PFSK-1 (cell line): ENCODE data around the gene NECAB3.

Experiments used
- FOXP2 ChIP-seq: optimal IDR thresholded peaks from 2 replicates; pipeline ENCODE3; 2011; ENCODE audit warnings: borderline replicate concordance, control low read depth, inconsistent platforms; ENCODE audit not compliant: insufficient read depth; ENCODE audit errors: extremely low read length, extremely low read depth
- POLR2AphosphoS5 ChIP-seq: IDR thresholded peaks from 2 replicates; pipeline ENCODE4 v1.6.1; 2012; ENCODE audit warnings: low read depth, mild to moderate bottlenecking, control low read depth, low read length, moderate library complexity
- SIN3A ChIP-seq: IDR thresholded peaks from 2 replicates; pipeline ENCODE4 v1.6.1; 2012; ENCODE audit warnings: mild to moderate bottlenecking, low read length, moderate library complexity, borderline replicate concordance; ENCODE audit not compliant: insufficient read depth
- TAF1 ChIP-seq: IDR thresholded peaks from 2 replicates; pipeline ENCODE4 v1.6.1; 2012; ENCODE audit warnings: low read length, control low read depth, borderline replicate concordance; ENCODE audit not compliant: insufficient read depth
- TF ChIP-seq, protein P1 (sequence below), 2 experiments: IDR thresholded peaks; 2 replicates each; pipeline versions ENCODE4 v1.6.1 to v1.8.0; 2011 to 2012; ENCODE audit warnings: low read depth in 2 of 2, low read length in 2 of 2, control low read depth in 1 of 2, inconsistent platforms in 1 of 2, mild to moderate bottlenecking in 1 of 2, moderate library complexity in 1 of 2; ENCODE audit not compliant: insufficient read depth in 1 of 2

NECAB3 gene

DNA sequence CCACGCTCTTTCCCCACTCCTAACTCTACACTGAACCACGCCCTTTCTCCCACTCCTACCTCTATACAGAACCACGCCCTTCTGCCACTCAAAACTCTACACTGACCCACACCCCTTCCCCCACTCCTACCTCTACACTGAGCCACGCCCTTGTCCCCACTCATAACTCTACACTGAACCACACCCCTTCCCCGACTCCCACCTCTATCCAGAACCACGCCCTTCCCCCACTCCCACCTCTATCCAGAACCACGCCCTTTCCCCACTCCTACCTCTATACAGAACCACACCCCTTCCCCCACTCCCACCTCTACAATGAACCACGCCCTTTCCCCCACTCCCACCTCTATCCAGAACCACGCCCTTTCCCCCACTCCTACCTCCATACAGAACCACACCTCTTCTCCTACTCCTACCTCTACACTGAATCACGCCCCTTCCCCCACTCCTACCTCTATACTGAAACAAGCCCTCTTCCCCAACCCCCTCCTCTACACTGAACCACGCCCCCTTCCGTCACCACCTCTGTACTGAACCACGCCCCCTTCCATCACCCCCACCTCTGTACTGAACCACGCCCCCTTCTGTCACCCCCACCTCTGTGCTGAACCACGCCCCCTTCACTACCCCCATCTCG, 35.8 kb upstream of the NECAB3 start:
- TF ChIP-seq, protein P1, sequence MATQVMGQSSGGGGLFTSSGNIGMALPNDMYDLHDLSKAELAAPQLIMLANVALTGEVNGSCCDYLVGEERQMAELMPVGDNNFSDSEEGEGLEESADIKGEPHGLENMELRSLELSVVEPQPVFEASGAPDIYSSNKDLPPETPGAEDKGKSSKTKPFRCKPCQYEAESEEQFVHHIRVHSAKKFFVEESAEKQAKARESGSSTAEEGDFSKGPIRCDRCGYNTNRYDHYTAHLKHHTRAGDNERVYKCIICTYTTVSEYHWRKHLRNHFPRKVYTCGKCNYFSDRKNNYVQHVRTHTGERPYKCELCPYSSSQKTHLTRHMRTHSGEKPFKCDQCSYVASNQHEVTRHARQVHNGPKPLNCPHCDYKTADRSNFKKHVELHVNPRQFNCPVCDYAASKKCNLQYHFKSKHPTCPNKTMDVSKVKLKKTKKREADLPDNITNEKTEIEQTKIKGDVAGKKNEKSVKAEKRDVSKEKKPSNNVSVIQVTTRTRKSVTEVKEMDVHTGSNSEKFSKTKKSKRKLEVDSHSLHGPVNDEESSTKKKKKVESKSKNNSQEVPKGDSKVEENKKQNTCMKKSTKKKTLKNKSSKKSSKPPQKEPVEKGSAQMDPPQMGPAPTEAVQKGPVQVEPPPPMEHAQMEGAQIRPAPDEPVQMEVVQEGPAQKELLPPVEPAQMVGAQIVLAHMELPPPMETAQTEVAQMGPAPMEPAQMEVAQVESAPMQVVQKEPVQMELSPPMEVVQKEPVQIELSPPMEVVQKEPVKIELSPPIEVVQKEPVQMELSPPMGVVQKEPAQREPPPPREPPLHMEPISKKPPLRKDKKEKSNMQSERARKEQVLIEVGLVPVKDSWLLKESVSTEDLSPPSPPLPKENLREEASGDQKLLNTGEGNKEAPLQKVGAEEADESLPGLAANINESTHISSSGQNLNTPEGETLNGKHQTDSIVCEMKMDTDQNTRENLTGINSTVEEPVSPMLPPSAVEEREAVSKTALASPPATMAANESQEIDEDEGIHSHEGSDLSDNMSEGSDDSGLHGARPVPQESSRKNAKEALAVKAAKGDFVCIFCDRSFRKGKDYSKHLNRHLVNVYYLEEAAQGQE (IDR thresholded peaks at IDR 0.05; ENCODE audit: insufficient read depth in 1 of 2, low read depth in 2 of 2, low read length in 2 of 2), result no peak
- TF ChIP-seq FOXP2, result no peak
- TF ChIP-seq SIN3A, result no peak
- TF ChIP-seq POLR2AphosphoS5, result no peak
- no peak for TF ChIP-seq TAF1

DNA sequence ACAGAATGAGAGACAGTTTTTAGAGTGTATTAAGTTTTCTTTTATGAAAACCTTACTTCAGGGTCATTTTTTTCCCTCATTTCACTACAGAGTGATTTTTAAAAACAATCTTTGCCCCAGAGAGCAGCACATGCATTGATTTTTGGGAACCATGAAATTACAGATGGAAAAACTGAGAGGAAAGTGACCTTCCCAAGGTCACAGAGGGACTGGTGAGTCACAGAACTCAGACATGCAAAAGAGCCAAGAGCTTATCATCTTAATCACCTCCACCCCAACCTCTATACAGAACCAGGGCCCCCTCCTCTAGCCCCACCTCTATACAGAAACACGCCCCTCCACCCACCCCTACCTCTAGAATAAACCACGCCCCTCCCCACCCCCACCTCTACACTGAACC, 35.2 kb upstream of the NECAB3 start:
- TF ChIP-seq TAF1, result no peak
- TF ChIP-seq POLR2AphosphoS5, result no peak
- no peak for TF ChIP-seq SIN3A
- TF ChIP-seq, protein P1 (IDR thresholded peaks at IDR 0.05; ENCODE audit: insufficient read depth in 1 of 2, low read depth in 2 of 2, low read length in 2 of 2), result no peak
- TF ChIP-seq FOXP2, result no peak

DNA sequence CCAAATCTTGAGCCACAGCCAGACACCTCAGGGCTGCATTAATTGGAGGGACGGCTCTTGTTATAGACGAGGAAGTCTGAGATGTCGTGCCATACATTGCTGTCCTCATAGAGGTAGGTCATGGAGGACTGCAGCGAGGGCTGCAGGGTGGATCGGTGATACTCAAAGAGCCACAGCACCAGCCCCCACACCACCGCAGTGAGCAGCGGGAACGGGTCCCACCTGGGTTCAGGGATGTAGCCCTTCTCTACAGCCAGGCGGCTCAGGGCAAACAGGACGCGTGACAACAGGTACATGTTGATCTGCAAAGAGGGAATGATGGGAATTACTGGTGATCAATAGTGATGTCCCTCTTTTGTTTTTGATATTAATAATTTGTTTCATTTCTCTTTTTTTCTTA, 33.4 kb upstream of the NECAB3 start:
- TF ChIP-seq TAF1 (no peak), POLR2AphosphoS5 (no peak), SIN3A (no peak), FOXP2 (no peak)
- TF ChIP-seq, protein P1 (IDR thresholded peaks at IDR 0.05; ENCODE audit: insufficient read depth in 1 of 2, low read depth in 2 of 2, low read length in 2 of 2), result no peak

DNA sequence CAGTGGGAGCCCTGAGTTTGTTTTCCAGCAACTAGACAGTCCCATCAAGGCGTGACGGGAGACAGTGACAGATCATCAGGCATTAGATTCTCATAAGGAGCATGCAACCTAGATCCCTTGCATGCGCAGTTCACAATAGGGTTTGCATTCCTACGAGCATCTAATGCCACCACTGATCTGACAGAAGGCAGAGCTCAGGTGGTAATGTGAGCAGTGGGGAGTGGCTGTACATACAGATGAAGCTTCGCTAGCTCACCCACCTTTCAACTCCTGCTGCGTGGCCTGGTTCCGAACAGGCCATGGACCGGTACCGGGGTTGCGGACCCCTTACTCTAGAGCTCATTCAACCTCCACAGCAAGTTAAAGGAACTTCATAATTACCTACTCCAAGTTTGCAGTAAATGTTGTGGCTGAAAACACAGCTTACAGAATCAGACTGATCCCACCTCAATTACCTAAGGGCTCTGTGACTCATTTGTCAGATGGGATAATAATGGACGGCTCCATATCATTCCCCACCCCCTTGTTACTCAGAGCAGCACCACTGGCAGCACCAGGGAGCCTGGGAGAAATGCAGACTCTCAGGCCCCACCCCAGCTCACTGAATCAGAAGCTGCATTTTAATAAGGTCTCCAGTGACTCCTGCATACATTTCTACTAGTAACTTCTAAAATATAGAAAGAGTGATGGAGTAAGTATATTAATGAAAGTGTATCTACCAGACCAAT, 30.1 kb upstream of the NECAB3 start:
- TF ChIP-seq SIN3A (no peak), TAF1 (no peak), FOXP2 (no peak), POLR2AphosphoS5 (no peak)
- TF ChIP-seq, protein P1 (IDR thresholded peaks at IDR 0.05; ENCODE audit: insufficient read depth in 1 of 2, low read depth in 2 of 2, low read length in 2 of 2), result no peak
